GM18505 (cell line): ENCODE measurements around the gene TP73.

Source experiments
- ATAC-seq: cut with Tn5 transposase; IDR thresholded peaks from one replicate; pipeline ENCODE4 v1.9.1; 2021; ENCODE audit not compliant: unreplicated experiment
- POLR2A ChIP-seq: IDR thresholded peaks from 4 replicates; pipeline ENCODE4 v1.6.1; 2011; ENCODE audit warnings: borderline replicate concordance; ENCODE audit not compliant: insufficient read depth, insufficient read length; ENCODE audit errors: extremely low read depth

TP73 gene

GRCh38 chr1:3770047-3770765, 117.9 kb downstream of the TP73 start:
- TF ChIP-seq POLR2A, result no peak
- no peak for ATAC-seq

GRCh38 chr1:3771108-3772026, 119.1 kb downstream of the TP73 start:
- no peak for ATAC-seq
- TF ChIP-seq POLR2A, result no peak

- peak; percentile 59 for ATAC-seq
- TF ChIP-seq POLR2A, result peak; percentile 43
Measured at GRCh38 chr1:3772027-3772714, 119.9 kb downstream of the TP73 start.

GRCh38 chr1:3772715-3773571, 120.6 kb downstream of the TP73 start, which contains the start of gene SMIM1:
Gene SMIM1, plus strand, starts transcription at chr1:3772749. Its CDS starts 2,625 bp downstream, at chr1:3775374.
- no peak for TF ChIP-seq POLR2A
- peak; percentile 5 for ATAC-seq

- no peak for TF ChIP-seq POLR2A
- no peak for ATAC-seq
Measured at GRCh38 chr1:3773572-3774275, 121.4 kb downstream of the TP73 start.

GRCh38 chr1:3774276-3774945, 122.1 kb downstream of the TP73 start:
- no peak for ATAC-seq
- no peak for TF ChIP-seq POLR2A

- ATAC-seq, result no peak
- no peak for TF ChIP-seq POLR2A
Measured at GRCh38 chr1:3774946-3775489, 122.7 kb downstream of the TP73 start.

- no peak for TF ChIP-seq POLR2A
- ATAC-seq, result no peak
Measured at GRCh38 chr1:3775490-3776230, 123.3 kb downstream of the TP73 start.

- ATAC-seq, result no peak
- no peak for TF ChIP-seq POLR2A
Measured at GRCh38 chr1:3776231-3776961, 124.1 kb downstream of the TP73 start.

- no peak for ATAC-seq
- TF ChIP-seq POLR2A, result no peak
Measured at GRCh38 chr1:3777078-3777547, 124.8 kb downstream of the TP73 start.
